ENCODE data around the gene RNPS1.

RNPS1 gene

GRCh38 chr16:2216330-2216729 is 51.6 kb downstream of the RNPS1 start:
- H3K4me3 ChIP-seq (replicated peaks; ENCODE audit: low read depth, low read length) = no peak overlapping the region
- no peaks in the 10 kb centered on the region for H3K36me3 ChIP-seq (ENCODE audit: control insufficient read depth, insufficient read depth, low read length)
- no peak for DNase-seq (ENCODE audit: extremely low read depth, insufficient read length)
- no peaks in the 10 kb centered on the region for H3K27me3 ChIP-seq (replicated peaks; ENCODE audit: control insufficient read depth, insufficient read depth, low read length)
- TF ChIP-seq, protein P1, sequence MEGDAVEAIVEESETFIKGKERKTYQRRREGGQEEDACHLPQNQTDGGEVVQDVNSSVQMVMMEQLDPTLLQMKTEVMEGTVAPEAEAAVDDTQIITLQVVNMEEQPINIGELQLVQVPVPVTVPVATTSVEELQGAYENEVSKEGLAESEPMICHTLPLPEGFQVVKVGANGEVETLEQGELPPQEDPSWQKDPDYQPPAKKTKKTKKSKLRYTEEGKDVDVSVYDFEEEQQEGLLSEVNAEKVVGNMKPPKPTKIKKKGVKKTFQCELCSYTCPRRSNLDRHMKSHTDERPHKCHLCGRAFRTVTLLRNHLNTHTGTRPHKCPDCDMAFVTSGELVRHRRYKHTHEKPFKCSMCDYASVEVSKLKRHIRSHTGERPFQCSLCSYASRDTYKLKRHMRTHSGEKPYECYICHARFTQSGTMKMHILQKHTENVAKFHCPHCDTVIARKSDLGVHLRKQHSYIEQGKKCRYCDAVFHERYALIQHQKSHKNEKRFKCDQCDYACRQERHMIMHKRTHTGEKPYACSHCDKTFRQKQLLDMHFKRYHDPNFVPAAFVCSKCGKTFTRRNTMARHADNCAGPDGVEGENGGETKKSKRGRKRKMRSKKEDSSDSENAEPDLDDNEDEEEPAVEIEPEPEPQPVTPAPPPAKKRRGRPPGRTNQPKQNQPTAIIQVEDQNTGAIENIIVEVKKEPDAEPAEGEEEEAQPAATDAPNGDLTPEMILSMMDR (IDR thresholded peaks at IDR 0.05; ENCODE audit: insufficient read depth, low read length, poor library complexity, severe bottlenecking) = no peak

DNA sequence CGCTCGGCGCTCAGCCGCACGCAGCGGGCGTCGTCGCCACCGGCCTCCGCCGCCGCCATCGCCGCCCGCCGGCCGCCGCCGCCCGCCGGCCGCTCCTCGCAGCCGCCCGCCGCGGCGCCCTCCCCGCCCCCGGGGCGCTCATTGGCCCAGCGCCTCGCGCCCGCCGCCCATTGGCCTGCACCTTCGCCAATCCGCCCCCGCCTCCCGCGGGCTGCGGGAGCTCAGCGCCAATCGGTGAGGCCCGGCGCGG is 53.3 kb downstream of the RNPS1 start, which contains the start of gene PGP:
TSS of gene PGP (minus strand) at position 122 of the 250 bp plus-strand sequence. CDS start at position 59, 63 bp downstream.
- Histone ChIP-seq H3K27me3 (replicated peaks; ENCODE audit: control insufficient read depth, insufficient read depth, low read length) (no peaks in the 10 kb centered on the region), H3K36me3 (ENCODE audit: control insufficient read depth, insufficient read depth, low read length) (peaks cover 1% of the 10 kb centered on the region), H3K4me3 (replicated peaks; ENCODE audit: low read depth, low read length) (peak within 1 kb of the TSS; percentile 90)
- DNase-seq (ENCODE audit: extremely low read depth, insufficient read length) = no peak
- TF ChIP-seq, protein P1 (IDR thresholded peaks at IDR 0.05; ENCODE audit: insufficient read depth, low read length, poor library complexity, severe bottlenecking) = no peak

GRCh38 chr16:2213817-2214718 is 53.9 kb downstream of the RNPS1 start:
- peak; percentile 51 for DNase-seq (ENCODE audit: extremely low read depth, insufficient read length)
- H3K27me3 ChIP-seq (replicated peaks; ENCODE audit: control insufficient read depth, insufficient read depth, low read length) = no peaks in the 10 kb centered on the region
- H3K36me3 ChIP-seq (ENCODE audit: control insufficient read depth, insufficient read depth, low read length) = peaks cover 3% of the 10 kb centered on the region
- H3K4me3 ChIP-seq (replicated peaks; ENCODE audit: low read depth, low read length) = peak overlapping the region; percentile 76
- TF ChIP-seq, protein P1 (IDR thresholded peaks at IDR 0.05; ENCODE audit: insufficient read depth, low read length, poor library complexity, severe bottlenecking) = no peak

GRCh38 chr16:2212362-2213324 is 55.3 kb downstream of the RNPS1 start:
- Histone ChIP-seq H3K4me3 (replicated peaks; ENCODE audit: low read depth, low read length) (peak overlapping the region; percentile 76), H3K27me3 (replicated peaks; ENCODE audit: control insufficient read depth, insufficient read depth, low read length) (no peaks in the 10 kb centered on the region), H3K36me3 (ENCODE audit: control insufficient read depth, insufficient read depth, low read length) (peaks cover 10% of the 10 kb centered on the region)
- TF ChIP-seq, protein P1 (IDR thresholded peaks at IDR 0.05; ENCODE audit: insufficient read depth, low read length, poor library complexity, severe bottlenecking) = no peak
- DNase-seq (ENCODE audit: extremely low read depth, insufficient read length) = no peak

DNA sequence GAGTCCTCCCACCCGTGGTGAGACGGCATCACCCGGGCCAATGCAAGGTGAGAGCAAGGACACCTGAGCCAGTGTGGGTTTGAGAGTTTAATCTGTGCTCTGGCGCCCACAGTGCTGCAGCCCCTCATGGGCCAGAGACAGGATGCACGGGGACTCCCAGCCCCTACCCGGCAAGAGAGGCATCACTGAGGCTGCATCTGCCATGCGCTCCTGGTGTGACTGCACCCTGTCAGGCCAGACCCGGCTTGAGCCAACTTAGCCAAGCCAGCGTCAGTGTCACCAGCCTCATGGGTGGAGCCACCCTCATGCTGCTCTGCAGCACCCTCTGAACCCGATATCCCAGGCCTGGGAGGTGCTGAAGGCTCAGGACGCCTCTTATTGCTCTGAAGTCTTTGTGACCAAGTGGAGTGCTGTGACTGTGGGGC is 56.0 kb downstream of the RNPS1 start:
- TF ChIP-seq, protein P1 (IDR thresholded peaks at IDR 0.05; ENCODE audit: insufficient read depth, low read length, poor library complexity, severe bottlenecking) = no peak
- Histone ChIP-seq H3K27me3 (replicated peaks; ENCODE audit: control insufficient read depth, insufficient read depth, low read length) (no peaks in the 10 kb centered on the region), H3K36me3 (ENCODE audit: control insufficient read depth, insufficient read depth, low read length) (peaks cover 16% of the 10 kb centered on the region), H3K4me3 (replicated peaks; ENCODE audit: low read depth, low read length) (no peak overlapping the region)
- DNase-seq (ENCODE audit: extremely low read depth, insufficient read length) = no peak

Measured in GM06990 (cell line).